Activated CD8-positive, alpha-beta T cell treated with anti-CD3 and anti-CD28 coated beads, Interleukin-2, amount 10 ng/mL, durations not matched to agents 7 days and 5 days (primary cell): Measurements from ENCODE around the gene GOLGA6L9. TPM values are rescaled to one million over a fixed set of nuclear protein-coding genes. Genes with fewer than 3 reads are reported as not detected.
"Not testable (repeated sequence)": the region's sequence is repeated elsewhere in the genome, so short reads cannot be mapped to it uniquely, and the experiment has no call there.

Experiments
- ATAC-seq: fragments of 150-1000 bp; cut with Tn5 transposase; one replicate; pipeline ENCODE4 v1.10.0; 2021; ENCODE audit warnings: moderate library complexity
- CTCF ChIA-PET: fragments of 350-600 bp; sonication (Branson Sonifier 250); formaldehyde crosslinking; loops from one replicate; lab custom pipeline; 2021; ENCODE audit warnings: antibody characterized with exemption; lab: Charles Lee
- POLR2A ChIA-PET: fragments of 350-600 bp; sonication (Branson Sonifier 250); formaldehyde crosslinking; loops from one replicate; lab custom pipeline; 2021; ENCODE audit warnings: antibody characterized with exemption; lab: Charles Lee
- DNase-seq: peaks from one replicate; pipeline ENCODE4 v3.0.0-alpha.2; 2020
- H3K27ac Mint-ChIP-seq: one replicate; pipeline ENCODE4 v1.8.0; 2021; ENCODE audit warnings: mild to moderate bottlenecking, mixed read lengths
- H3K27me3 Mint-ChIP-seq: one replicate; pipeline ENCODE4 v1.8.0; 2021; ENCODE audit warnings: low read depth, mixed read lengths
- H3K36me3 Mint-ChIP-seq: one replicate; pipeline ENCODE4 v1.8.0; 2021; ENCODE audit warnings: low read depth, mixed read lengths
- H3K4me1 Mint-ChIP-seq: one replicate; pipeline ENCODE4 v1.8.0; 2021; ENCODE audit warnings: low read depth, mixed read lengths
- H3K4me3 Mint-ChIP-seq: one replicate; pipeline ENCODE4 v1.8.0; 2021; ENCODE audit warnings: mild to moderate bottlenecking, mixed read lengths
- H3K9me3 Mint-ChIP-seq: one replicate; pipeline ENCODE4 v1.8.0; 2022; ENCODE audit warnings: mixed read lengths; ENCODE audit not compliant: insufficient read depth
- total RNA-seq, 2 experiments: library from RNA; stranded (reverse); gene quantifications; one replicate each; pipeline ENCODE4 v1.2.3, GENCODE V29; 2021

Gene GOLGA6L9
- total RNA-seq, 2 experiments from 2014 or later: 2.1 to 2.3 TPM

DNA sequence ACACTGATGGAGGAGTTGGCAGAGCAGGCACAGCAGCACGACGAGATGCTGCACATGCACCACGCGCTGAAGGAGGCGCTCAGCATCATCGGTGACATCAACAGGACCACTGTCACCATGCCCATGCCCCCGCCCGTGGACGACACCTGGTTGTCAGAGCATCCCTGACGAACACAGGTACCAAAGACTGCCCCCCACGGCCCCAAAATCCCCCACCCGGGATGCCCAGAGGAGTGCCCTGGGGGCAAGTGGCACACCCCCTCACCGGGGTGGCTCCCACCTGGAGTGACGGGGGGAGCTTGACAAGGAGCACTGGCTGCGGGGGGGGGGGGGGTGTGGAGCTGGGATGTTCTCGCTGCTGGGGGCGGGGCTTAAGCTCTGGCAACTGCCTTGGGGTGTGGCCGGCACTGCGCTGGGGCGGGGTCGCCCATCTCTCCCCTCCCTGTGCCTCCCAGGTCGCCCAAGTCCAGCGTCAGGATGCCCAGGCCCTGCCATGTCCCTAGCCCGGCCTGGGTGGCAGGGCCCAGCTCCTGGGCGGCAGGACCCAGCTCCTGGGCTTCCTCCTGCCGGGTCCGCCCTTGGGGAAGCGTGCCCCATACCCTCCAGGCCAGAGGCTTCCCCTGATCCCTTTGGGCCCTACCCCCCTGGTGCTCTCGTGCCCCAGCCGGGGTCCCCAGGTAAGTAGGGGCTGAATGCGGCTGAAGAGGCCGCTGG, 42.8 kb downstream of the GOLGA6L9 start:
- CTCF ChIA-PET, POLR2A ChIA-PET, H3K27me3 Mint-ChIP-seq, H3K9me3 Mint-ChIP-seq, H3K4me1 Mint-ChIP-seq, H3K27ac Mint-ChIP-seq, H3K4me3 Mint-ChIP-seq, ATAC-seq, DNase-seq, H3K36me3 Mint-ChIP-seq: not testable (repeated sequence)

DNA sequence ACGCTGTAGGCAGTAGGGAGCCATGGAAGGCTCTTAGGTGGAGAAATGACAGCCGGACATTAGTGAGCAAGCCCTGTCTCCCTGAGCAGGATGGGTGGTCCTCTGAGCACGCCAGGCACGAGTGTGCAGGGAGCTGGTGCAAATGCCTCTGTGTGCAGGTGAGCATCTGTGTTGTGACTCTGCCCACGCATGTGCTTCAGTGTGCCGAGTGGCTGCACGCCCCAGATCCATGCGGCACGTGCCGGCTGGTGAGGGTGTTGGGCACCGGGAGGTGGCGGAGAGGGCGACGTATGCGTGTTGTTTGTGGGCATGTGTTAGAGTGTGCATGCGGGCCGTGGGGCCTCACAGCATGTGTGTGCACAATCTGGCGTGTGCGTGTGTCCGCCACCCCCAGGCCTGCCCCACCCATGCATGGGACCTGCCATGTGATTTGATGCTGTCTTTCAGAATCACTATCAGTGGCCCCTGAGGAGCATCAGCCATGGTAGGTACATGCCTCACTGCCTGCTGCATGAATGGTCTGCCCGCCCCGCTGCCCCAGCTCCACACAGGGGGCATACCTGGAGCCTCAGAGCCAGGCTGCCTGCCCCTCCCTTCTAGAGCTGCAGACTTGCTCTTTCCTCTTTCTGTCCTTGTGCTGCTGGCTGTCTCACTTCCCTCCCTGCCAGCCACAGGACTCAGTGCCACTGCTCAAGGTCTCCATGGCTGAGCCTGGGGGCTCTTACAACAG, 45.1 kb downstream of the GOLGA6L9 start:
- POLR2A ChIA-PET, H3K36me3 Mint-ChIP-seq, ATAC-seq, H3K9me3 Mint-ChIP-seq, H3K4me3 Mint-ChIP-seq, H3K27ac Mint-ChIP-seq, DNase-seq, CTCF ChIA-PET, H3K27me3 Mint-ChIP-seq, H3K4me1 Mint-ChIP-seq: not testable (repeated sequence)

DNA sequence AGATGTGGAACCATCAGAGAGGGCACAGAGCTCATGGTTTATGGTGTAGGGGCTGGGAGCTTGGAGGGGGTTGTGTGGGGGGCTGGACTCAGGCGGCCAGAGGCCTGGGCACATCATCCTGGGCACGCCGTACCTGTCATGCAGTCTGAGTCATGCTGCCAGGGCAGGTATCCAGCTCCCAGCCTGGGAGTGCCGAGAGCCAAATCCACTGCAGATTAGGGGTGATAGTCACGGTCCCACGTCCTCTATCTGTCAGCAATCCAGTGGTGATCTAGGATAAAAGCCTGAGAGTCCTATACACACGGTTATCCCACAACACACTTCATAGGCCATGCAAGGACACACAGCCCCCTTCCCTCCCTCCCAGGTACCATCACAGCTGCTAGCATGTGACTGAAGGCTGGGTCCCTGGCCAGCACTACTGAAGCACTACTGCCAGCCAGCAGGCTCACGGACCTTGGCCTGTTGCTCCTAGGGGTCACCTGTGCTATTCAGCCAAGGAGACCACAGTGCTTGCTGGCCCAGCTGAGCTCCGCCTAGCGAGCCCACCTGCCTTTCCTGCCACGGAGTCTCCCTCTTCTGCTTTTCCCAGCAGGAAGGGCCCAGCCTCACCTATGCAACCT, 45.8 kb downstream of the GOLGA6L9 start:
- H3K4me1 Mint-ChIP-seq, DNase-seq, H3K36me3 Mint-ChIP-seq, H3K27ac Mint-ChIP-seq, ATAC-seq, POLR2A ChIA-PET, CTCF ChIA-PET, H3K27me3 Mint-ChIP-seq, H3K9me3 Mint-ChIP-seq, H3K4me3 Mint-ChIP-seq: not testable (repeated sequence)

DNA sequence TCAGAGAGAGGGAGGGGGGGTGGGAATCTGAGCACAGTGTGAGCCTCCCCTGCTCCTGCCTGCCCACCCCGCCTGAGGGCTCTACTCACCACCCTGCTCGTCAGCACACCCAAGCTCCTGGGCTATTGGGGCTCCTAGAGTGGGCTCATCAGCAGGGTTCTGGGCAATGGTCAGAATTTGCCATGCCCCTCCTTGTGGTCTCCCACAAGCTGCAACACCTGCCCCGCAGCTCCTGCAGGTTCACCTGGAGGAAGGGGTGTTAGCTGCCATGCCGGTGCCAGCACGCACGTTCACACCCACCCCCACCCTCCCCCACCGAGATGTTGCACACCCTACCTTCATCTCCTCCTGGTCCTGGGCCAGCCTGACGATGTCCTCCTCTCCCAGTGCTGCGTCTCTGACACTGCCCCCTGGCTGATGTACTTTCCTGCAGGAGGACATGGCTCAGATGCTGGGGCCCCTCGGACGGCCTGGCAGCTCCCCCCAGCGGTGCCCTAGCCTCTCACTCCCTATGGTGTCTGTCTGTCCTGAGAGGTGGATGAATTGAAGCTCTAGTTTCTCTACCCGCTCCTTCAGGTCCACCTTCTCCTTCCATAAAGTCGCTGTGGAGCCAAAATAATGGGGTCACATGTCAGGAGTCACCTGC, 47.2 kb downstream of the GOLGA6L9 start:
- H3K27ac Mint-ChIP-seq: not testable (repeated sequence)

DNA sequence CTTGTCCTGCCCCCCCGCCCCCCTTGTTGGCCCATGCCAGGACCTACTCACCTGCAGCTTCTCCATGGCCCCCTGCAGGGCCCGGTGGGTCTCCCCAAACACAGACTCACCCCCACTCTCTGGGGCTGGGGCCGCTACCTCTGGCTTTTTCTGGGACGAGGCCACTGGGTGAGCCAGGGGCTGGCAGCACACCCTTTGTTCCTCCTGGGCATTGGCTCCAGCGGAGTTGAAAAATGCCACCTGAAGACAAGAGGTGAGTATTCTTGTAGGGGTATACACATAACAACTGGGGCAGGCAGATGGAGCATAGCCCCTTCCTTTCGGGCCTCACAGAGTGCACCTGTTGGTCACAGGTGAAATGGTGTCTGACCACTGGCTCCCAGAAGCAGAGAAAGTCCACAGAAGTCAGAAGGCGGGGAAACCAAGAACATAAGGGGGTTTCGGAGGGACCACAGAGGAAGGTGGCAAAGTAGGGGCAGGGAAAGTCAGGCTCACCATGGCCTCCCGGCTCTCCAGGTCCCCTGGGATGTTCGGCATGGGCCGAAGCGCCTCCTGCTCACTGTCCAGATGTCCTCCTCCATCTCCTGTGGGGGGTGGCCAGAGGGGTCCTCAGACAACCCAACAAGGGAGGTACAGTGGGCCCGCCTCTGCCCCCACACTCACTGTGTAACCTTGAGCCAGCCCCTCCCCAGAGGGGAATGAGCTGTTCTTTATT, 47.9 kb downstream of the GOLGA6L9 start:
- POLR2A ChIA-PET, DNase-seq, H3K4me3 Mint-ChIP-seq, H3K27ac Mint-ChIP-seq, H3K36me3 Mint-ChIP-seq, H3K4me1 Mint-ChIP-seq, H3K9me3 Mint-ChIP-seq, H3K27me3 Mint-ChIP-seq, CTCF ChIA-PET, ATAC-seq: not testable (repeated sequence)

More for the DNA sequence above, 47.2 kb downstream of the GOLGA6L9 start:
- POLR2A ChIA-PET, ATAC-seq, H3K4me3 Mint-ChIP-seq, H3K9me3 Mint-ChIP-seq, H3K4me1 Mint-ChIP-seq, H3K36me3 Mint-ChIP-seq, CTCF ChIA-PET, DNase-seq, H3K27me3 Mint-ChIP-seq: not testable (repeated sequence)

Other genes starting within 250 kb of the GOLGA6L9 start
- gene EFL1, start 167.1 kb upstream of the GOLGA6L9 start, total RNA-seq: 10 to 100 TPM; 25.9 to 29.0 TPM
- gene SAXO2, start 167.0 kb upstream of the GOLGA6L9 start, total RNA-seq: 1 to 10 TPM; 1.6 to 2.0 TPM
- under 1 TPM; 0.83 to 0.84 TPM for gene GOLGA6L10, start 80.3 kb upstream of the GOLGA6L9 start, total RNA-seq
- 1,000 to 10,000 TPM; 1,755 to 1,800 TPM for gene RPS17, start 110.6 kb downstream of the GOLGA6L9 start, total RNA-seq
- gene CPEB1, start 217.5 kb downstream of the GOLGA6L9 start, total RNA-seq: under 1 TPM; 0.18 to 0.29 TPM